ENCODE measurements around the gene KRTAP5-5.
A peak's percentile ranks its signal among the peaks of the same experiment; 100 is the strongest.

DNA sequence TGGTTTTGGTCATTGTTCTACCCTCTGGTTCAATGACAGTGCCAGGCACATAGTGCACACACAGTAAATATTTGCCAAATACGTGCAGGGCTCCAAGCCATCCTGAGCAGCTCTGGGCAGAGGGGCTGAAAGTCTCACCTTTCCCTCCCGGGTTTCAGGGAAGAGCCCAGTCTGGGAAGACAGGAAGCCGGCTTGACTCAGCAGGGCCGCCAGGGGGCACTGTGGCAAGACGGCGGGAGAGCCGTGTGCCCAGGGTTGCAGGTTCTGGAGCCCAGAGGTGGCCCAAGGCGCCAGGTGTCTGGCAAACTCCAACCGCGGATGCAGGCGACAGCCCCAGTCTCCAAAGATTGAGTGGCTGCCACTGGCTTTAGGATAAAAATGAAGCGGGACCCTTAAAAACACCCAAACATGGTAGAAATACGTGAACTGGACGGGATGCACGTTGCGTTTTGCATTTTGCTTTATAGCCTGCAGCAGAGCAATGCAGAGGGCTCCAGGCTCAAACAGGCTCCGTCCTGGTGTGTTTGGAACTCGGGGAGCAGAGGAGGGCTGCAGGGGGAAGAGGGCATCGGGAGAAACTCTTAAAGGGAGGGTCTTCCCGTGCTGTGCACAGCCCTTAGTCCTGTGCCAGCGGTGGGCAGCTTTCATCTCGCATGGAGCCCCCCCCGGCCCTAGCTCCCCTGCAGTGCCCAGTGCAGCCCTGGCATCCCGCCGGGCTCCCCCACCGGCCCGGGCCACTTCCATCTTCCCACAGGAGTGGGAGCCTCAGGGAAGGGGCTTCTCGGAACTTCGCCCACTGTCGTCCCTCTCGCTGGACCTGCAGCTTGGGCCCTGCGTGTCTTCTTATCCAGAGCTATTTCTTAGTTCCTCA is 10.7 kb downstream of the KRTAP5-5 start:
- TF ChIP-seq, protein P1, sequence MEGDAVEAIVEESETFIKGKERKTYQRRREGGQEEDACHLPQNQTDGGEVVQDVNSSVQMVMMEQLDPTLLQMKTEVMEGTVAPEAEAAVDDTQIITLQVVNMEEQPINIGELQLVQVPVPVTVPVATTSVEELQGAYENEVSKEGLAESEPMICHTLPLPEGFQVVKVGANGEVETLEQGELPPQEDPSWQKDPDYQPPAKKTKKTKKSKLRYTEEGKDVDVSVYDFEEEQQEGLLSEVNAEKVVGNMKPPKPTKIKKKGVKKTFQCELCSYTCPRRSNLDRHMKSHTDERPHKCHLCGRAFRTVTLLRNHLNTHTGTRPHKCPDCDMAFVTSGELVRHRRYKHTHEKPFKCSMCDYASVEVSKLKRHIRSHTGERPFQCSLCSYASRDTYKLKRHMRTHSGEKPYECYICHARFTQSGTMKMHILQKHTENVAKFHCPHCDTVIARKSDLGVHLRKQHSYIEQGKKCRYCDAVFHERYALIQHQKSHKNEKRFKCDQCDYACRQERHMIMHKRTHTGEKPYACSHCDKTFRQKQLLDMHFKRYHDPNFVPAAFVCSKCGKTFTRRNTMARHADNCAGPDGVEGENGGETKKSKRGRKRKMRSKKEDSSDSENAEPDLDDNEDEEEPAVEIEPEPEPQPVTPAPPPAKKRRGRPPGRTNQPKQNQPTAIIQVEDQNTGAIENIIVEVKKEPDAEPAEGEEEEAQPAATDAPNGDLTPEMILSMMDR (IDR thresholded peaks at IDR 0.05): peak; percentile 28 to 82 (median 57)
- no peak for TF ChIP-seq POLR2AphosphoS5 (IDR thresholded peaks at IDR 0.05)
- no peak for TF ChIP-seq POLR2A (IDR thresholded peaks at IDR 0.05; ENCODE audit: low read depth)

Measured in esophagus muscularis mucosa (tissue), 3 donors.